ENCODE data around the gene PFN1.

- TF ChIP-seq CTCF (conservative IDR thresholded peaks at IDR 0.05; ENCODE audit: low read depth, low read length) = 0 out of 2 replicates have a peak, but pooled peaks have one; percentile 15
- TF ChIP-seq EZH2 (IDR thresholded peaks at IDR 0.05; ENCODE audit: borderline replicate concordance, low read depth, low read length, poor library complexity, severe bottlenecking) = no peak
These were observed 19.5 kb upstream of the PFN1 start, which contains the start of gene SPAG7 for GRCh38 chr17:4967539-4968485.

Data from A673 (cell line).